ENCODE data around the gene SAG. TPM values are rescaled to one million over a fixed set of nuclear protein-coding genes. Genes with fewer than 3 reads are reported as not detected.

The SAG gene
- total and polyA plus RNA-seq, 2 of the 13 experiments (the other 11 are each of a cell fraction or from before 2014, with no cell fraction given), result not detected

GRCh38 chr2:233349005-233349998 is 41.7 kb downstream of the SAG start (continued):
- no peak for TF ChIP-seq ZBTB26 (CRISPR knock-in tag; IDR thresholded peaks at IDR 0.05; ENCODE audit: borderline replicate concordance)
- TF ChIP-seq ZXDC (CRISPR knock-in tag; IDR thresholded peaks at IDR 0.05), result peak; percentile 23; the same call in 1 of the 2 replicates
- TF ChIP-seq GABPB1 (CRISPR knock-in tag; IDR thresholded peaks at IDR 0.05), result 0 out of 2 replicates have a peak, but pooled peaks have one; percentile 17
- TF ChIP-seq ZBTB20 (CRISPR knock-in tag; IDR thresholded peaks at IDR 0.05; ENCODE audit: borderline replicate concordance, low read depth), result peak; percentile 58; the same call in 1 of the 2 replicates
- TF ChIP-seq NFYC (CRISPR knock-in tag; IDR thresholded peaks at IDR 0.05), result peak; percentile 24; the same call in 1 of the 2 replicates
- no peak for TF ChIP-seq MED13 (CRISPR knock-in tag; IDR thresholded peaks at IDR 0.05)
- TF ChIP-seq ZNF644 (CRISPR knock-in tag; IDR thresholded peaks at IDR 0.05; ENCODE audit: low read depth), result peak; percentile 9; the same call in 1 of the 2 replicates
- TF ChIP-seq MXD4 (CRISPR knock-in tag; IDR thresholded peaks at IDR 0.05), result peak; percentile 20
- TF ChIP-seq ZNF383 (CRISPR knock-in tag; IDR thresholded peaks at IDR 0.05; ENCODE audit: borderline replicate concordance), result peak; percentile 74; the same call in 1 of the 2 replicates
- TF ChIP-seq BORCS8-MEF2B (CRISPR knock-in tag; IDR thresholded peaks at IDR 0.05), result peak; percentile 47; the same call in 1 of the 2 replicates
- TF ChIP-seq GATAD2A (CRISPR knock-in tag; IDR thresholded peaks at IDR 0.05), result peak; percentile 32; the same call in 1 of the 2 replicates
- peak; percentile 5 for TF ChIP-seq TEAD3 (CRISPR knock-in tag; optimal IDR thresholded peaks at IDR 0.05; ENCODE audit: borderline replicate concordance)
- peak; percentile 15 for TF ChIP-seq ZNF768 (CRISPR knock-in tag; IDR thresholded peaks at IDR 0.05)
- 0 out of 2 replicates have a peak, but pooled peaks have one; percentile 5 for TF ChIP-seq ZNF567 (CRISPR knock-in tag; IDR thresholded peaks at IDR 0.05; ENCODE audit: borderline replicate concordance)
- 0 out of 2 replicates have a peak, but pooled peaks have one; percentile 42 for TF ChIP-seq SAFB2 (CRISPR knock-in tag; IDR thresholded peaks at IDR 0.05; ENCODE audit: borderline replicate concordance, low read depth)
- no peak for TF ChIP-seq BHLHE40 (IDR thresholded peaks at IDR 0.05; ENCODE audit: low read length)
- TF ChIP-seq BCL6 (CRISPR knock-in tag; IDR thresholded peaks at IDR 0.05), result peak; percentile 85
- peak; percentile 56; the same call in 1 of the 2 replicates for TF ChIP-seq ZNF317 (CRISPR knock-in tag; IDR thresholded peaks at IDR 0.05)
- 0 out of 2 replicates have a peak, but pooled peaks have one; percentile 43 for TF ChIP-seq ZNF572 (CRISPR knock-in tag; IDR thresholded peaks at IDR 0.05)
- no peak for TF ChIP-seq ZNF18 (CRISPR knock-in tag; IDR thresholded peaks at IDR 0.05; ENCODE audit: insufficient replicate concordance)
- TF ChIP-seq SOX5 (CRISPR knock-in tag; IDR thresholded peaks at IDR 0.05; ENCODE audit: borderline replicate concordance), result 0 out of 2 replicates have a peak, but pooled peaks have one; percentile 4
- no peak for TF ChIP-seq ZBTB33 (CRISPR knock-in tag; IDR thresholded peaks at IDR 0.05)
